HG03439 (cell line): ENCODE results near the gene KIF20A.
"Not testable (repeated sequence)": the region's sequence is repeated elsewhere in the genome, so short reads cannot be mapped to it uniquely, and the experiment has no call there.

Source experiments
- ATAC-seq: cut with Tn5 transposase; IDR thresholded peaks from one replicate; pipeline ENCODE4 v1.9.1; 2021; ENCODE audit warnings: mild to moderate bottlenecking, moderate library complexity; ENCODE audit not compliant: unreplicated experiment

KIF20A gene

GRCh38 chr5:138178516-138179276 is at the start of gene KIF20A, which contains the start of gene BRD8:
Gene KIF20A (plus strand): TSS chr5:138179112. CDS start chr5:138179681, 569 bp downstream.
Gene BRD8 (minus strand): TSS chr5:138178630. CDS start chr5:138178614, 16 bp downstream.
- peak; percentile 81 for ATAC-seq

DNA sequence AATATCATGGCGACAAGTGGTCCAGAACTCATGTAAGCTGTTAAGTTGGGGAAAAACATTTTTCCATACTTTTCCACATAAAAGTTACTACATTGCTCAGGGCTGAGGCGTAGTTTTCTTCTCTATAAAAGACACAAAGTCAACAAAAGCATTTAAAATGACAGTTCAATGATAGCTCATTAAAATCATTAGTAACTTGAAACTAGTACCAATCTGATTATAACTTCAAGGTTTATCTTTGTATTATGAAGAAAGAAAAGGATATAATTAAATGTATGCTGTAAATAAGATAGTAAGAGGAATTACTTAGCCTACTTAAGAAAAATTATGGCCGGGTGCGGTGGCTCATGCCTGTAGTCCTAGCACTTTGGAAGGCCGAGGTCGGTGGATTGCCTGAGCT is 49.6 kb upstream of the KIF20A start:
- ATAC-seq = no peak

DNA sequence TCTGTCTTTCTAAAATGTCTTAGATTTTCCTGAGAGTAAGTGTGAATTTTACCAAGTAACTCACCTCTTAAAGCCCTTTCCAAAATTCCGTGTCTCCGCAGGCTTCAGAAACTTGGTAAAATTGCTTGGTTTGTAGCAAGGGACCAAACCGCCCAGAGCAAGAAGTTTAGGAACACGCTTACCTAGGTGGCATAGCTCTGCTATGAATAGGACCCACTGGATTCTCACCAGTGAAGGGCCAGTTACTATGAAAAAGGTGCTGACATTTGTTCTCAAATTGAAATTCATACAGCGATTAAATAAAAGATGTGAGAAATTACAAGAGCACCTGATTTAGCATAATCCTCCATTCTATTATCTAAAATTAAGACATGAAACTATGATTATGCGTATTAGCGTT is 46.4 kb upstream of the KIF20A start:
- no peak for ATAC-seq

DNA sequence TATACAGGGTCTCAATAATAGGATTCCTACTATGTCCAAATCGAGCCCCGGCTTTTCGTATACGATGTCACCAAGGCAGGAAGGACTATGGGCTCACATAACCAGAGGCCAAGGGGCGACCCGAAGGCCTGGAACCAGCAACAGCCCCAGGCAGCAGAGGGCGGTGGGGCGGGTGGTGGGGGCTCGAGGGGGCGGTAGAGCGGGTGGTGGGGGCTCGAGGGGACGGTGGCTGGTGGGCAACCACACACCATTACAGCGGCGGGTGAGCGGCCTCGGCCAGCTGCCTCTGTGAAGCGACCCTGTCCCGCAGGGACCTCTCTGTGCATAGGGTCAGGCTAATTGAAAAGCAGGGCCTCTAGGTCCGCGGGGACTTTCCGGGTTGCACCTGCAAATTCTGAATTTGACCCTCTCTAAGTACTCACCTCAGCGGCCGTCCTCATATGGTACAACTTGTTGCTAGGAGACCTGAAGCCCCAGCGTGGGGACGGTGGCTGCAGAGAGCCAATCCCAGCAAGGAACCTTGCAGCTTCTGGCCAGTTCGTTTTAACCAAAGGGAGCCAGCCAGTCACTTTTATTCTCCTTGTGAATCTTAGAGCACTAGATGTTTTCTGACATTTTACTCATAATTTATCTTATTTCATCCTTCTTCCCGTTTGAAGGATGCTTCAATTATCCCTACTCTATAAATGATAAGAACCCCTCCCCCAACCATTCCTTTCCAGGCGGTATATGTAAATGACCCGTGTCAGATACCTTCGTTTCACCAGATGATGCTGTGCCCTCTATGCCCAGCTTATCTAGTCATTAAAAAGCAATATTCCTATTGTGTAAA is 39.7 kb upstream of the KIF20A start, which contains the start of gene NME5:
TSS of gene NME5 (minus strand) at position 480 of the 832 bp plus-strand sequence. CDS start 648 bp downstream, outside the sequence.
- no peak for ATAC-seq

DNA sequence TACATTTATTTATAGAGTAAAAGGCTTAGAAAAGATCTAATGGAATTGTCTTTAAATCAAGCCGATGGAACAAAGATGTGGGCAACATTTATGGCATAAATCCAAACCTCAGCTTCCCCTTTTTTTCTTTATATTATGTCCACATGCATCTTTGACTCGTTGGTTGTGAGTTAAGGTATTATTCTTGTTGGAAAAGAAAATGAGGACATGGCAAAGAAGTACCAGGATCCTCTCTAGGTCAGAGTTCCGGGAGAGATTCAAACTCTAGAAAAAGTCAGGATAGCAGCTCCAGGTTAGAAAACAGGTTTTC is 39.2 kb upstream of the KIF20A start:
- ATAC-seq = no peak

- ATAC-seq = no peak
These were observed 38.6 kb upstream of the KIF20A start for GRCh38 chr5:138140268-138140667.

GRCh38 chr5:138141734-138142133 is 37.2 kb upstream of the KIF20A start:
- no peak for ATAC-seq

- not testable (repeated sequence) for ATAC-seq
These were observed 35.3 kb upstream of the KIF20A start for GRCh38 chr5:138143578-138143977.

GRCh38 chr5:138148811-138149210 is 30.1 kb upstream of the KIF20A start:
- ATAC-seq = no peak

- no peak for ATAC-seq
These were observed 29.4 kb upstream of the KIF20A start for GRCh38 chr5:138149530-138149929.

DNA sequence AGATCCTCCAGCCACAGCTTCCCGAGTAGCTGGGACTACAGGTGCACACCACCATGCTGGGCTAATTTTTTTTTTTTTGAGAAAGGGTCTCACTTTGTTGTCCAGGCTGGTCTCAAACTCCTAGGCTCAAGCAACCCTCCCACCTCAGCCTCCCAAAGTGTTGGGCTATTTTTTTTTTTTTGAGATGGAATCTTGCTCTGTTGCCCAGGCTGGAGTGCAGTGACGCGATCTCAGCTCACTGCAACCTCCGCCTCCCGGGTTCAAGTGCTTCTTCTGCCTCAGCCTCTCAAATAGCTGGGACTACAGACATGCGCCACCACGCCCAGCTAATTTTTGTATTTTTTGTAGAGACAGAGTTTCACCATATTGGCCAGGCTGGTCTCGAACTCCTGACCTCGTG is 22.9 kb upstream of the KIF20A start:
- ATAC-seq = not testable (repeated sequence)

DNA sequence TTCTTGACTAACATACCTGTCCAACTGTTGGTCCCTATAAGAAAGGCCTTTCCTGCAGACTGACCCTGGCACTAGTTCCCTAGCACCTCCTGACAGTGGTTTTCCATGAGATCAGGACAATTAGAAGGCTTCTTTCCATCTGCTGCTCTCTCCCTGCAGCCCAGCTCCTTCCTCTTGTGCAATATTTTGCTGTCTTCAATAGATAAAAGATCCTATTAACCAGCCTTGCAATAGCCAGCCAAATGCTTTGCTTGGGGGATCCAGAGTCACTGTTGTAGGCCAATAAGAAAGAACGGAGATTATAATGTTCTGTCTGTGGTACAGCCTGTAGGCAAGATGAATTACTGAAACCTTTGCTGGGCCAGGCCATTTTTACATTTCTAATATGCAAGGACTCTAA is 21.3 kb upstream of the KIF20A start:
- ATAC-seq = no peak

DNA sequence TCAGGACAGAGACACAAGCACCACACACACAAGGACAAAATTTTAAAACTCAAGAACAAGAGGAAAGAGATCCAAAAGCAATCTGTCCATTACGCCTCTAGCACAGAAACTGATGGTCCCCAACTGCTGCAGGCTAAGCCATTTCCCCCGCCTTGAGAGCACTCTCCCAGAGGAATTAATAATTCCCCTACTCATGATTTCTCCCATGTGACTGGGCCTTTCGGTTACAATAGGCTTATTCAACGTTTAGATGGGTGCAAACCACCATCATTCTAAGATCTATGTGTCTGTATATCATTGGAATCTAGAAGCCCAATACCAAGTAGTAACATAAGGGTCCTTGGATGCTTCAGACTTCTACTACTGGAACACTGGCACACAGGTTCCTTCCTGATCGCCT is 19.2 kb upstream of the KIF20A start:
- ATAC-seq = no peak

DNA sequence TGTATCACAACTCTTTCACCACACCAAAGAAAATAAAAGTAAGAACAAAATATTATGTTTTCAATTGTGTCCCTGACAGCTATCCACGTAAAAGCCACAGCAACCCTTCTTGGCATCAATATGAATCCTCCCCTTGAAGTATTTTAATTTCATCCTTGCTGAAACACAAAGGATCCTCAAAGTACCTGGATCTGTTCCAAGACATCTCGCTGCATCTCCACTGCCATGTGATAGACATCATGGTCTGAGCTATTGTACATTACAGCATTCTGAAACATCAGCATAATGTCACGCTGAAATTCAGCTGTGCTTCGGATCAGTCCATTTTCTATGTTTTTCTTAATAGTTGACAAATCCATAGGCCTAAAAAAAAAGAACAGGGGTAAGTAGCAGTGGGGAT is 18.2 kb upstream of the KIF20A start:
- no peak for ATAC-seq

- ATAC-seq = no peak
These were observed 15.2 kb upstream of the KIF20A start for GRCh38 chr5:138163721-138164120.

GRCh38 chr5:138169124-138169523 is 9.8 kb upstream of the KIF20A start:
- no peak for ATAC-seq

- no peak for ATAC-seq
These were observed 8.6 kb upstream of the KIF20A start for GRCh38 chr5:138170299-138170698.

GRCh38 chr5:138177941-138178515 is 884 bp upstream of the KIF20A start:
- ATAC-seq = peak; percentile 3

GRCh38 chr5:138179277-138179857 is 455 bp downstream of the KIF20A start:
- no peak for ATAC-seq

DNA sequence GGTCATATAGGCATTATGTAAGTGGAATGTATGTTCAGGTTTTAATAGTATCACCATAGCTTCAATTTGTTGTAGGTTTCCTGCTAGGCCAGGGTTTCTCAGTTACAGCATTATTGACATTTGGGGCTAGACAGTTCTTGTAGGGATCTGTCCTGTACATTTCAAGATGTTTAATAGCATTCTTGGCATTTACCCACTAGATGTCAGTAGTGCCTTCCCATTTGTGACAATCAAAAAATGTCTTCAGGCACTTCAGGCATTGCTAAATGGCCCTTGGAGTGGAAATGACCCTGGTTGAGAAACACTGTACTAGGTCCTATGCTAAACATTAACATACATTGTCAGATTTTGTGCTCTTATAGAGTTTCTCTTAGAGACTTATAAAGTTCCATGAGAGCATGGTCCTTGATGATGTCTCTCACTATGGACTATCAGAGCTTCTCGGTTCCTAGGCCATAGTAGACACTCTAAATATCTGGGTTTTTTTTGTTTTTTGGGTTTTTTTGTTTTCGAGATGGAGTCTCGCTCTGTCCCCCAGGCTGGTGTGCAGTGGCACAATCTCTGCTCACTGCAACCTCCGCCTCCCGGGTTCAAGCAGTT is 1.4 kb downstream of the KIF20A start:
- ATAC-seq = no peak

- no peak for ATAC-seq
These were observed 1.9 kb downstream of the KIF20A start for GRCh38 chr5:138180841-138181240.
